ENCODE results near the gene MCTP1.

MCTP1 gene

DNA sequence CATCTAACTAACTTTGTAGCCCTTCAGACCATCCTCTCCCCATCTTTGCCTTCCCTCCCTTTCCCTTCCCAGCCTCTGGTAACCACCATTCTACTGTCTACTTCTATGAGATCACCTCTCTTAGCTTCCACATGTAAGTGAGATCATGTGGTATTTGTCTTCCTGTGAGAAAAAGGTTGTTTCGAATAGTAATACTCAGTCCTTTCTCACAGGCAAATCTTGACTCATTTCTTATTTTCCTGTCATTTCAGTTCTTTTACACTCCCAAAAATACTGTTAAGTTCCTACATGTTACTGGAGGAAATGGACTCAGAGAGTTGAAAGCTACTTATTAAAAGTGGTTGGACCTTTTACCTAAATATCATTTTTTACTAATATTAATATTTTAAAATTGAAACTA lies 584.3 kb downstream of the MCTP1 start:
- H3K23ac ChIP-seq (ENCODE audit: low read length) = no peak overlapping the region
- no peak overlapping the region for H4K8ac ChIP-seq (ENCODE audit: low read depth, low read length)
- no peak overlapping the region for H2BK120ac ChIP-seq (ENCODE audit: low read depth, low read length)
- no peak overlapping the region for H3K18ac ChIP-seq (ENCODE audit: low read length)
- H3K79me1 ChIP-seq (ENCODE audit: low read length) = no peaks in the 10 kb centered on the region
- H2AK5ac ChIP-seq (ENCODE audit: low read length) = no peak overlapping the region
- H3K36me3 ChIP-seq (ENCODE audit: control insufficient read depth, insufficient read depth, low read length) = no peaks in the 10 kb centered on the region
- H4K5ac ChIP-seq (ENCODE audit: low read length) = no peak overlapping the region
- H3K4me2 ChIP-seq (ENCODE audit: low read length) = no peak overlapping the region
- H3K56ac ChIP-seq (ENCODE audit: low read length) = no peak overlapping the region
- no peak overlapping the region for H3K9ac ChIP-seq (ENCODE audit: low read length)
- no peak overlapping the region for H2BK5ac ChIP-seq (ENCODE audit: low read length)
- no peak overlapping the region for H3K27ac ChIP-seq (ENCODE audit: low read depth, low read length)
- DNase-seq = no peak
- no peaks in the 10 kb centered on the region for H3K4me1 ChIP-seq (ENCODE audit: control insufficient read depth, low read depth, low read length)
- H3K4me3 ChIP-seq (ENCODE audit: low read length) = no peak overlapping the region
- WGBS (ENCODE audit: extremely low coverage, insufficient coverage, low lambda C conversion rate) = no CpG with 5 or more reads among the region's 1 CpG
- no peaks in the 10 kb centered on the region for H3K79me2 ChIP-seq (ENCODE audit: control insufficient read depth, insufficient read depth, low read length)
- no peak overlapping the region for H2BK15ac ChIP-seq (replicated peaks; ENCODE audit: low read depth)
- no peak overlapping the region for H3K4ac ChIP-seq (ENCODE audit: low read depth, low read length)
- H3K27me3 ChIP-seq (ENCODE audit: insufficient read depth, low read length, poor library complexity) = no peaks in the 10 kb centered on the region

DNA sequence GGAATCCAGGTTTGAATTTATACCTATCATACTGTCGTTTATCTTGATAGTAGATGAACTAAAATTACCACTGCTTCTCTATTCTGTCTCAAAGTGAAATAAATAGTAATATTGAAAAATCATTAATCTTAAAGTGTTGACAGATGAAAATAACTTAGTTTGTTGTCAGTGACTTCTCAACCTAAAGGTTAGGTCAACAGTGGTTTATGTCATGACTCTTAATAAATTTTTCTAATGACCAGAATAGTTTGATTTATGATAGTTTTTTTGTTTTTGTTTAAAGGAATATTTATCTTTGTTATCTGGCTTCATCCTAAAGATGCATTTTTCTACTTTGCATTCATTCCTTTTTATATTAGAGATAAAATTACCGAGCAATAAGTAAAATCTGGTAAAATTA lies 585.3 kb downstream of the MCTP1 start:
- Histone ChIP-seq H3K79me2 (ENCODE audit: control insufficient read depth, insufficient read depth, low read length) (no peaks in the 10 kb centered on the region), H3K27ac (ENCODE audit: low read depth, low read length) (no peak overlapping the region), H3K27me3 (ENCODE audit: insufficient read depth, low read length, poor library complexity) (no peaks in the 10 kb centered on the region), H3K4ac (ENCODE audit: low read depth, low read length) (no peak overlapping the region), H4K5ac (ENCODE audit: low read length) (no peak overlapping the region), H2AK5ac (ENCODE audit: low read length) (no peak overlapping the region), H2BK15ac (replicated peaks; ENCODE audit: low read depth) (no peak overlapping the region), H3K4me3 (ENCODE audit: low read length) (no peak overlapping the region), H3K56ac (ENCODE audit: low read length) (no peak overlapping the region), H3K18ac (ENCODE audit: low read length) (no peak overlapping the region), H4K8ac (ENCODE audit: low read depth, low read length) (no peak overlapping the region), H2BK5ac (ENCODE audit: low read length) (no peak overlapping the region), H3K23ac (ENCODE audit: low read length) (no peak overlapping the region), H3K79me1 (ENCODE audit: low read length) (no peaks in the 10 kb centered on the region), H3K4me1 (ENCODE audit: control insufficient read depth, low read depth, low read length) (no peaks in the 10 kb centered on the region), H2BK120ac (ENCODE audit: low read depth, low read length) (no peak overlapping the region), H3K9ac (ENCODE audit: low read length) (no peak overlapping the region), H3K4me2 (ENCODE audit: low read length) (no peak overlapping the region), H3K36me3 (ENCODE audit: control insufficient read depth, insufficient read depth, low read length) (no peaks in the 10 kb centered on the region)
- WGBS (ENCODE audit: extremely low coverage, insufficient coverage, low lambda C conversion rate) = no CpG with 5 or more reads among the region's 2 CpGs
- DNase-seq = no peak

DNA sequence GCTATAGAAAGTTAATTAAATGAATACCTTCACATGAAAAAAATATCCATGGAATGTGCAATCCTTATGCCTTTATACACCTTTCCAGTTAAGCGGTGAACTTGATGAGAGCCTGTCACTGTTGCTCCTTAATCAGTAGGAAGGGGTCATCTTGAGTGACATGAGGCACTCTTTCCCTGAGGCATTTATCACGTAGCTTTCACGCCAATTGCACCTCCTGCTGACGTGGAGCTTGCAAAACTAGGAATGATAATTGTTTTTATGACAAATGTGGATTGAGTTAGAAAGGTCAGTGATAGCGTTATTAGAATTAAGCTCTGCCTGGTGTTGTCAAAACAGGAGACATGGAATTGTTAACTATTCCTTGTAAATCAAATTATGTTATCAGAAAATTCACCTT lies 586.7 kb downstream of the MCTP1 start:
- no peak overlapping the region for H3K4ac ChIP-seq (ENCODE audit: low read depth, low read length)
- H3K23ac ChIP-seq (ENCODE audit: low read length) = no peak overlapping the region
- H3K79me2 ChIP-seq (ENCODE audit: control insufficient read depth, insufficient read depth, low read length) = no peaks in the 10 kb centered on the region
- WGBS (ENCODE audit: extremely low coverage, insufficient coverage, low lambda C conversion rate) = no CpG with 5 or more reads among the region's 5 CpGs
- no peak overlapping the region for H3K4me3 ChIP-seq (ENCODE audit: low read length)
- H4K8ac ChIP-seq (ENCODE audit: low read depth, low read length) = no peak overlapping the region
- no peak overlapping the region for H2AK5ac ChIP-seq (ENCODE audit: low read length)
- no peak overlapping the region for H2BK5ac ChIP-seq (ENCODE audit: low read length)
- H3K9ac ChIP-seq (ENCODE audit: low read length) = no peak overlapping the region
- H2BK15ac ChIP-seq (replicated peaks; ENCODE audit: low read depth) = no peak overlapping the region
- H3K4me1 ChIP-seq (ENCODE audit: control insufficient read depth, low read depth, low read length) = no peaks in the 10 kb centered on the region
- H4K5ac ChIP-seq (ENCODE audit: low read length) = no peak overlapping the region
- no peaks in the 10 kb centered on the region for H3K36me3 ChIP-seq (ENCODE audit: control insufficient read depth, insufficient read depth, low read length)
- H2BK120ac ChIP-seq (ENCODE audit: low read depth, low read length) = no peak overlapping the region
- H3K56ac ChIP-seq (ENCODE audit: low read length) = no peak overlapping the region
- no peak overlapping the region for H3K18ac ChIP-seq (ENCODE audit: low read length)
- no peaks in the 10 kb centered on the region for H3K79me1 ChIP-seq (ENCODE audit: low read length)
- no peaks in the 10 kb centered on the region for H3K27me3 ChIP-seq (ENCODE audit: insufficient read depth, low read length, poor library complexity)
- H3K4me2 ChIP-seq (ENCODE audit: low read length) = no peak overlapping the region
- DNase-seq = peak; percentile 86
- H3K27ac ChIP-seq (ENCODE audit: low read depth, low read length) = no peak overlapping the region

DNA sequence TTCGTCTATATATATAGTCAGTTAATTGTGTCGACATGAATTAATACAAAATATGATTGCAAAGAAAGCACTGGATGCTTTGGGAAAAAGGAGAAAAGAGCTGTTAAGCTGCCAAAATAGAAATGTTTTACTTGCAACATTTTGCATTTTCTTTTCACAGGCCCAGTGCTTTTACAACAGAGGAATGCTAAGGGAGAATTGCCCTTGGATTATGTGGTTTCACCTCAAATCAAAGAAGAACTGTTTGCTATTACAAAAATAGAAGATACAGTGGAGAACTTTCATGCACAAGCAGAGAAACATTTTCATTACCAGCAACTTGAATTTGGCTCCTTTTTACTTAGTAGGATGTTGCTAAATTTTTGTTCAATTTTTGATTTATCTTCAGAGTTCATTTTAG lies 590.2 kb downstream of the MCTP1 start:
- Histone ChIP-seq H2BK120ac (ENCODE audit: low read depth, low read length) (no peak overlapping the region), H3K4me1 (ENCODE audit: control insufficient read depth, low read depth, low read length) (no peaks in the 10 kb centered on the region), H3K27ac (ENCODE audit: low read depth, low read length) (no peak overlapping the region), H3K36me3 (ENCODE audit: control insufficient read depth, insufficient read depth, low read length) (peaks cover 2% of the 10 kb centered on the region), H3K79me2 (ENCODE audit: control insufficient read depth, insufficient read depth, low read length) (no peaks in the 10 kb centered on the region), H3K56ac (ENCODE audit: low read length) (no peak overlapping the region), H3K9ac (ENCODE audit: low read length) (no peak overlapping the region), H2BK5ac (ENCODE audit: low read length) (no peak overlapping the region), H3K27me3 (ENCODE audit: insufficient read depth, low read length, poor library complexity) (no peaks in the 10 kb centered on the region), H3K4ac (ENCODE audit: low read depth, low read length) (no peak overlapping the region), H4K5ac (ENCODE audit: low read length) (no peak overlapping the region), H2AK5ac (ENCODE audit: low read length) (no peak overlapping the region), H4K8ac (ENCODE audit: low read depth, low read length) (no peak overlapping the region), H2BK15ac (replicated peaks; ENCODE audit: low read depth) (no peak overlapping the region), H3K18ac (ENCODE audit: low read length) (no peak overlapping the region), H3K23ac (ENCODE audit: low read length) (no peak overlapping the region), H3K79me1 (ENCODE audit: low read length) (no peaks in the 10 kb centered on the region), H3K4me2 (ENCODE audit: low read length) (no peak overlapping the region), H3K4me3 (ENCODE audit: low read length) (no peak overlapping the region)
- DNase-seq = no peak
- 100% methylated on average over 1 of the region's 2 CpGs for WGBS (ENCODE audit: extremely low coverage, insufficient coverage, low lambda C conversion rate)

DNA sequence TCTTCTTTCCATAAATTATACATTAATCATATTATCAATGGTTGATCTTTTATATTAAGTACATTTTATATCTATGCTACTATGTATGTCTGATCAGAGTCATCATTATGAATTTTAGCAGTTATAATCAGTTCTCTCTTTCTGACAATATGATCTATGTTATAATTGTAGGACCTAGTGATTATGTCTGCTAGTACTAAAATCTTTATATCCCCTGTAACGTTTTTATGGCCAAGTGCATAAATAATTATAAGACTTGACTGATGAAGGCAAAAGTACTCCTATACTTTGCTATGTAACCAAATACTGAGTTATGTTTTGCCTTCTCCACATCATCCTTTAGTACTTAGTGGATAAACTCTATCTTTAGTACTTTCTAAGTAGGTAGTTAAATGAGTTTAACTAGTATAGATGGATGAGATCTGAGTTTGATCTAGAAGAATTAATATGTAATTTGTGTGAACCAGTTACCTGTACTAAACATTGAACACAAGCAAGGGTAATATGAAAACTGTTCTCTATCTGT lies 591.0 kb downstream of the MCTP1 start:
- H3K18ac ChIP-seq (ENCODE audit: low read length) = no peak overlapping the region
- H2BK120ac ChIP-seq (ENCODE audit: low read depth, low read length) = no peak overlapping the region
- H3K4me3 ChIP-seq (ENCODE audit: low read length) = no peak overlapping the region
- peaks cover 2% of the 10 kb centered on the region for H3K36me3 ChIP-seq (ENCODE audit: control insufficient read depth, insufficient read depth, low read length)
- H3K4ac ChIP-seq (ENCODE audit: low read depth, low read length) = no peak overlapping the region
- H4K8ac ChIP-seq (ENCODE audit: low read depth, low read length) = no peak overlapping the region
- no peak overlapping the region for H3K9ac ChIP-seq (ENCODE audit: low read length)
- no peaks in the 10 kb centered on the region for H3K79me2 ChIP-seq (ENCODE audit: control insufficient read depth, insufficient read depth, low read length)
- H3K79me1 ChIP-seq (ENCODE audit: low read length) = no peaks in the 10 kb centered on the region
- no peak overlapping the region for H2BK5ac ChIP-seq (ENCODE audit: low read length)
- no peaks in the 10 kb centered on the region for H3K4me1 ChIP-seq (ENCODE audit: control insufficient read depth, low read depth, low read length)
- no peak overlapping the region for H4K5ac ChIP-seq (ENCODE audit: low read length)
- H2AK5ac ChIP-seq (ENCODE audit: low read length) = no peak overlapping the region
- H3K27ac ChIP-seq (ENCODE audit: low read depth, low read length) = no peak overlapping the region
- no CpG with 5 or more reads among the region's 1 CpG for WGBS (ENCODE audit: extremely low coverage, insufficient coverage, low lambda C conversion rate)
- no peaks in the 10 kb centered on the region for H3K27me3 ChIP-seq (ENCODE audit: insufficient read depth, low read length, poor library complexity)
- no peak for DNase-seq
- no peak overlapping the region for H3K4me2 ChIP-seq (ENCODE audit: low read length)
- no peak overlapping the region for H3K56ac ChIP-seq (ENCODE audit: low read length)
- no peak overlapping the region for H2BK15ac ChIP-seq (replicated peaks; ENCODE audit: low read depth)
- H3K23ac ChIP-seq (ENCODE audit: low read length) = no peak overlapping the region

DNA sequence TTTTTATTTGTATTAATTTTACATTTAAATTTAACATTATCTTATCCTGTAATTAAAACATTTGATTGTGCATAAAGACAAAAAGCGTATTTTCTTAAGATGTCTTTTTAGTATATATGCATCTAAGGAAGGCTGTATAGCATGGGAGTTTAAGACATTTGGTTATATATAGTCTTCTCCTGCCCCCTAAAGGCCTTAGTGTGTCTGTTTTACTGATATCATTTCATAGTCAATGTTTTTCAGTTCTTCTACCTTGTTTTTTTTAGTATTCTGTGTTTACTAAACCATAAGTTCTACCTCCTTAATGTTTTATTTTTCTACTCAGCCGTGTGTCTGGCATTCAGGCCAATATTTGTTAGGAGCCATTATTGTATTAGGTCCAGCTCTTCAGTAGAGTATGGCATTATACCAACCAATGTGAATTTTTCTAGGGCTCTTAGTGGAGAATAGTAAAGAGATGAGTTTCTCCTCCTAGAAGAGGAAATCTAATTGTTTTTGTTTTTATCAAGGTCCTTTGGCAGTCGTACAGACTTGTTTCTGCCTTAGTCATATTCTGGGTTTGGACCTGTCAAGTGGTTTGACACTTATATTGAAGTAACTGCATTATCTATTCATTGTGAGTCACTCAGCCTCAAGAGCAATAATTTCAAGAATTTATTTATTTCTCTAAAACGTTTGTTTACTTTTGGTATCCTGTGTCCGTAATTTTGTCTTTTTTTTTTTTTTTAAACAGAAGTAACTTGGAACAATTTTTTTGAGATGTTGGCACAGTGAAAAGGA lies 591.7 kb downstream of the MCTP1 start:
- H3K4me3 ChIP-seq (ENCODE audit: low read length) = no peak overlapping the region
- H3K18ac ChIP-seq (ENCODE audit: low read length) = no peak overlapping the region
- H3K79me2 ChIP-seq (ENCODE audit: control insufficient read depth, insufficient read depth, low read length) = no peaks in the 10 kb centered on the region
- H3K4me1 ChIP-seq (ENCODE audit: control insufficient read depth, low read depth, low read length) = no peaks in the 10 kb centered on the region
- no peaks in the 10 kb centered on the region for H3K27me3 ChIP-seq (ENCODE audit: insufficient read depth, low read length, poor library complexity)
- peaks cover 2% of the 10 kb centered on the region for H3K36me3 ChIP-seq (ENCODE audit: control insufficient read depth, insufficient read depth, low read length)
- H2BK15ac ChIP-seq (replicated peaks; ENCODE audit: low read depth) = no peak overlapping the region
- no CpG with 5 or more reads among the region's 5 CpGs for WGBS (ENCODE audit: extremely low coverage, insufficient coverage, low lambda C conversion rate)
- H3K56ac ChIP-seq (ENCODE audit: low read length) = no peak overlapping the region
- no peak overlapping the region for H3K9ac ChIP-seq (ENCODE audit: low read length)
- H4K8ac ChIP-seq (ENCODE audit: low read depth, low read length) = no peak overlapping the region
- H2BK120ac ChIP-seq (ENCODE audit: low read depth, low read length) = no peak overlapping the region
- no peak overlapping the region for H3K4ac ChIP-seq (ENCODE audit: low read depth, low read length)
- no peaks in the 10 kb centered on the region for H3K79me1 ChIP-seq (ENCODE audit: low read length)
- no peak overlapping the region for H3K27ac ChIP-seq (ENCODE audit: low read depth, low read length)
- H3K4me2 ChIP-seq (ENCODE audit: low read length) = no peak overlapping the region
- H4K5ac ChIP-seq (ENCODE audit: low read length) = no peak overlapping the region
- H2AK5ac ChIP-seq (ENCODE audit: low read length) = no peak overlapping the region
- H3K23ac ChIP-seq (ENCODE audit: low read length) = no peak overlapping the region
- no peak overlapping the region for H2BK5ac ChIP-seq (ENCODE audit: low read length)
- peak; percentile 51 for DNase-seq

Measured in mesendoderm (in vitro differentiated cells).